ENCODE measurements around the gene HSPA4.
"Not testable (repeated sequence)": the region's sequence is repeated elsewhere in the genome, so short reads cannot be mapped to it uniquely, and the experiment has no call there.

Gene HSPA4

GRCh38 chr5:133036677-133037076 is 15.1 kb upstream of the HSPA4 start:
- H3K27ac Mint-ChIP-seq; H3K36me3 Mint-ChIP-seq; H3K4me3 Mint-ChIP-seq; DNase-seq (ENCODE audit: low spot score in 2 of 2); H3K9me3 Mint-ChIP-seq; H3K27me3 Mint-ChIP-seq; ATAC-seq (ENCODE audit: low read depth): not testable (repeated sequence)
- peaks cover 24% of the 10 kb centered on the region for H3K4me1 Mint-ChIP-seq

- Mint-ChIP-seq H3K27me3 (no peaks in the 10 kb centered on the region), H3K36me3 (no peaks in the 10 kb centered on the region), H3K27ac (peak overlapping the region; percentile 76), H3K4me1 (peaks cover 13% of the 10 kb centered on the region), H3K4me3 (no peak overlapping the region), H3K9me3 (no peaks in the 10 kb centered on the region)
- DNase-seq (ENCODE audit: low spot score in 2 of 2) (no peak), ATAC-seq (ENCODE audit: low read depth) (no peak)
These were observed 10.5 kb upstream of the HSPA4 start for GRCh38 chr5:133041157-133041784.

GRCh38 chr5:133041910-133042309 is 9.9 kb upstream of the HSPA4 start:
- ATAC-seq (ENCODE audit: low read depth): no peak
- no peak overlapping the region for H3K4me3 Mint-ChIP-seq
- no peaks in the 10 kb centered on the region for H3K27me3 Mint-ChIP-seq
- H3K36me3 Mint-ChIP-seq: no peaks in the 10 kb centered on the region
- no peaks in the 10 kb centered on the region for H3K9me3 Mint-ChIP-seq
- no peak for DNase-seq (ENCODE audit: low spot score in 2 of 2)
- peaks cover 18% of the 10 kb centered on the region for H3K4me1 Mint-ChIP-seq
- H3K27ac Mint-ChIP-seq: peak overlapping the region; percentile 35

GRCh38 chr5:133046560-133046959 is 5.3 kb upstream of the HSPA4 start:
- H3K27ac Mint-ChIP-seq: peak overlapping the region; percentile 35
- not testable (repeated sequence) for H3K9me3 Mint-ChIP-seq; H3K27me3 Mint-ChIP-seq; DNase-seq (ENCODE audit: low spot score in 2 of 2); H3K36me3 Mint-ChIP-seq; ATAC-seq (ENCODE audit: low read depth)
- H3K4me1 Mint-ChIP-seq: peaks cover 27% of the 10 kb centered on the region
- H3K4me3 Mint-ChIP-seq: peak overlapping the region; percentile 59

GRCh38 chr5:133047404-133047803 is 4.4 kb upstream of the HSPA4 start:
- no peaks in the 10 kb centered on the region for H3K36me3 Mint-ChIP-seq
- H3K9me3 Mint-ChIP-seq: no peaks in the 10 kb centered on the region
- H3K27ac Mint-ChIP-seq: no peak overlapping the region
- DNase-seq (ENCODE audit: low spot score in 2 of 2): no peak
- ATAC-seq (ENCODE audit: low read depth): no peak
- H3K4me1 Mint-ChIP-seq: peaks cover 24% of the 10 kb centered on the region
- H3K27me3 Mint-ChIP-seq: no peaks in the 10 kb centered on the region
- no peak overlapping the region for H3K4me3 Mint-ChIP-seq

GRCh38 chr5:133048993-133049725 is 2.7 kb upstream of the HSPA4 start:
- H3K36me3 Mint-ChIP-seq: no peaks in the 10 kb centered on the region
- no peaks in the 10 kb centered on the region for H3K27me3 Mint-ChIP-seq
- H3K27ac Mint-ChIP-seq: peak overlapping the region; percentile 41
- H3K4me3 Mint-ChIP-seq: peak overlapping the region; percentile 21
- peaks cover 21% of the 10 kb centered on the region for H3K4me1 Mint-ChIP-seq
- no peak for DNase-seq (ENCODE audit: low spot score in 2 of 2)
- ATAC-seq (ENCODE audit: low read depth): no peak
- H3K9me3 Mint-ChIP-seq: no peaks in the 10 kb centered on the region

- H3K27ac Mint-ChIP-seq: peak overlapping the region; percentile 41
- H3K4me3 Mint-ChIP-seq: no peak overlapping the region
- ATAC-seq (ENCODE audit: low read depth): no peak
- no peaks in the 10 kb centered on the region for H3K9me3 Mint-ChIP-seq
- H3K36me3 Mint-ChIP-seq: no peaks in the 10 kb centered on the region
- no peaks in the 10 kb centered on the region for H3K27me3 Mint-ChIP-seq
- DNase-seq (ENCODE audit: low spot score in 2 of 2): no peak
- H3K4me1 Mint-ChIP-seq: peaks cover 21% of the 10 kb centered on the region
These were observed 2.1 kb upstream of the HSPA4 start for GRCh38 chr5:133049726-133050048.

GRCh38 chr5:133050521-133050920 is 1.3 kb upstream of the HSPA4 start:
- no peak for ATAC-seq (ENCODE audit: low read depth)
- H3K9me3 Mint-ChIP-seq: no peaks in the 10 kb centered on the region
- DNase-seq (ENCODE audit: low spot score in 2 of 2): no peak
- no peaks in the 10 kb centered on the region for H3K27me3 Mint-ChIP-seq
- H3K27ac Mint-ChIP-seq: peak overlapping the region; percentile 99
- H3K36me3 Mint-ChIP-seq: no peaks in the 10 kb centered on the region
- H3K4me1 Mint-ChIP-seq: peaks cover 22% of the 10 kb centered on the region
- peak overlapping the region; percentile 97 for H3K4me3 Mint-ChIP-seq

GRCh38 chr5:133051061-133051541 is 712 bp upstream of the HSPA4 start:
- no peak for DNase-seq (ENCODE audit: low spot score in 2 of 2)
- Mint-ChIP-seq H3K9me3 (no peaks in the 10 kb centered on the region), H3K4me3 (peak overlapping the region; percentile 97), H3K27ac (peak overlapping the region; percentile 99), H3K4me1 (peaks cover 25% of the 10 kb centered on the region), H3K36me3 (peaks cover 2% of the 10 kb centered on the region), H3K27me3 (no peaks in the 10 kb centered on the region)
- no peak for ATAC-seq (ENCODE audit: low read depth)

- peak overlapping the region; percentile 97 for H3K4me3 Mint-ChIP-seq
- H3K27me3 Mint-ChIP-seq: no peaks in the 10 kb centered on the region
- no peaks in the 10 kb centered on the region for H3K9me3 Mint-ChIP-seq
- H3K36me3 Mint-ChIP-seq: peaks cover 3% of the 10 kb centered on the region
- H3K4me1 Mint-ChIP-seq: peaks cover 23% of the 10 kb centered on the region
- peak in 1 of 2 donors; percentile 25 for DNase-seq (ENCODE audit: low spot score in 2 of 2)
- no peak for ATAC-seq (ENCODE audit: low read depth)
- H3K27ac Mint-ChIP-seq: peak overlapping the region; percentile 99
These were observed 733 bp downstream of the HSPA4 start for GRCh38 chr5:133052317-133053175.

GRCh38 chr5:133053448-133053847 is 1.6 kb downstream of the HSPA4 start:
- H3K27me3 Mint-ChIP-seq: no peaks in the 10 kb centered on the region
- ATAC-seq (ENCODE audit: low read depth) (no peak), DNase-seq (ENCODE audit: low spot score in 2 of 2) (no peak)
- peaks cover 28% of the 10 kb centered on the region for H3K4me1 Mint-ChIP-seq
- no peak overlapping the region for H3K27ac Mint-ChIP-seq
- H3K9me3 Mint-ChIP-seq: no peaks in the 10 kb centered on the region
- peak overlapping the region; percentile 97 for H3K4me3 Mint-ChIP-seq
- H3K36me3 Mint-ChIP-seq: peaks cover 6% of the 10 kb centered on the region

- H3K4me1 Mint-ChIP-seq: peaks cover 28% of the 10 kb centered on the region
- no peak for ATAC-seq (ENCODE audit: low read depth)
- no peak for DNase-seq (ENCODE audit: low spot score in 2 of 2)
- H3K4me3 Mint-ChIP-seq: no peak overlapping the region
- no peaks in the 10 kb centered on the region for H3K27me3 Mint-ChIP-seq
- H3K36me3 Mint-ChIP-seq: peaks cover 6% of the 10 kb centered on the region
- no peak overlapping the region for H3K27ac Mint-ChIP-seq
- no peaks in the 10 kb centered on the region for H3K9me3 Mint-ChIP-seq
These were observed 3.1 kb downstream of the HSPA4 start for GRCh38 chr5:133054697-133055471.

GRCh38 chr5:133056891-133057290 is 5.1 kb downstream of the HSPA4 start:
- peak overlapping the region; percentile 85 for H3K27ac Mint-ChIP-seq
- no peak overlapping the region for H3K4me3 Mint-ChIP-seq
- peaks cover 10% of the 10 kb centered on the region for H3K36me3 Mint-ChIP-seq

More at GRCh38 chr5:133056891-133057290, 5.1 kb downstream of the HSPA4 start:
- DNase-seq (ENCODE audit: low spot score in 2 of 2) (no peak), ATAC-seq (ENCODE audit: low read depth) (no peak)
- H3K27me3 Mint-ChIP-seq: no peaks in the 10 kb centered on the region
- peaks cover 25% of the 10 kb centered on the region for H3K4me1 Mint-ChIP-seq
- H3K9me3 Mint-ChIP-seq: no peaks in the 10 kb centered on the region

Data from memory B cell (primary cell).